Measurements from ENCODE around the gene DEGS1. TPM values are rescaled to one million over a fixed set of nuclear protein-coding genes. Genes with fewer than 3 reads are reported as not detected.

Gene DEGS1
- total and polyA plus RNA-seq, 2 experiments from 2014 or later: 45.7 to 67.9 TPM

DNA sequence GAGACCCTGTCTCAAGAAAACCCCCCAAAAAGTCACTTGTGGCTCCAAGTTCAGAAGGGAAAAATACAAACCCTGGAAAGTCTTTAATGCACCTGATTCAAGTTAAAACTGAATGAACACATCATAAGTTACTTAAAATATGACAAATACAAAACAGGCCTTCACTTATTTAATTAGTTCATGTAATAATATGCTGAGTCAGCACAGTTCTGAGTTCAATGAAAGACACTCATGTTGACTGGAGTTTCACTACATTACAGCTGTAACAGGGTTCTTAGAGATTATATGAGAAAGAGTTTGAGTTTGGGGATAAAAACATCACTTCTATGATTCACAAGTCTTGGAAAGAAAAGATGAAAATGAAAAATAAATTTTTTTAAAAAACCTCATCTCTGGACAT, 51.0 kb downstream of the DEGS1 start (continued):
- TF ChIP-seq CREB1 (CRISPR knock-in tag; IDR thresholded peaks at IDR 0.05; ENCODE audit: low read depth): no peak
- no peak for TF ChIP-seq ZNF331 (CRISPR knock-in tag; IDR thresholded peaks at IDR 0.05; ENCODE audit: low read depth)
- TF ChIP-seq, protein P1, sequence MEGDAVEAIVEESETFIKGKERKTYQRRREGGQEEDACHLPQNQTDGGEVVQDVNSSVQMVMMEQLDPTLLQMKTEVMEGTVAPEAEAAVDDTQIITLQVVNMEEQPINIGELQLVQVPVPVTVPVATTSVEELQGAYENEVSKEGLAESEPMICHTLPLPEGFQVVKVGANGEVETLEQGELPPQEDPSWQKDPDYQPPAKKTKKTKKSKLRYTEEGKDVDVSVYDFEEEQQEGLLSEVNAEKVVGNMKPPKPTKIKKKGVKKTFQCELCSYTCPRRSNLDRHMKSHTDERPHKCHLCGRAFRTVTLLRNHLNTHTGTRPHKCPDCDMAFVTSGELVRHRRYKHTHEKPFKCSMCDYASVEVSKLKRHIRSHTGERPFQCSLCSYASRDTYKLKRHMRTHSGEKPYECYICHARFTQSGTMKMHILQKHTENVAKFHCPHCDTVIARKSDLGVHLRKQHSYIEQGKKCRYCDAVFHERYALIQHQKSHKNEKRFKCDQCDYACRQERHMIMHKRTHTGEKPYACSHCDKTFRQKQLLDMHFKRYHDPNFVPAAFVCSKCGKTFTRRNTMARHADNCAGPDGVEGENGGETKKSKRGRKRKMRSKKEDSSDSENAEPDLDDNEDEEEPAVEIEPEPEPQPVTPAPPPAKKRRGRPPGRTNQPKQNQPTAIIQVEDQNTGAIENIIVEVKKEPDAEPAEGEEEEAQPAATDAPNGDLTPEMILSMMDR (conservative IDR thresholded peaks at IDR 0.05; ENCODE audit: low read depth in 2 of 2): no peak

DNA sequence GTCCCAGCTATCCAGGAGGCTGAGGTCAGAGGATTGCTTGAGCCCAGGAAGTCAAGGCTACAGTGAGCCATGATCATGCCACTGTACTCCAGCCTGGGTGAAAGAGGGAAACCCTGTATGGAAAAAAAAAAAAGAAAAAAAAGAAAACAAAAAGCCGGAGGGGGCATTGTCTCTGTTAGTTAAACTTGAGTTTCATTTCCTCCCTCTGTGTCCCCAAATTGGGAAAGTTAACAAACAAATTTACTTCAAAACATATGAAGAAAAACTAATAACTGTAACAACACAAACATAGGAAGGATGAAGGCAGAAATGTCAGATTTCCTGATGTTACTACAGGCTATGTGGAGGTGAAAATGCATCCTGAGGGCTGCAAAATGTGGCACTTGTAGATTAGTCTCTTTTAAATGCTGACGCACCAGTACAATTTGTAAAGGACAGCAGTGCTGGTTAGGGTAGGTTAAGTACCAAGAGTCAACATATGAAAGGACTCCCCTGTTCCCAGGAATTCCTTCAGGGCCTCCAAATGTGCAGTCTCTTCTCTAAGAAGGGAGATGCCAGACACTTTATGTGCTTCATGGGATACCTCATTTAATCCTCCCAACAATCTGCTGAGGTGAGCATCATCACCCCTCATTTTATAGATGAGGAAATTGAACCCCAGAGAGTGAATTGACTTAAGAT, 52.9 kb downstream of the DEGS1 start:
- peak overlapping the region; percentile 47 for H3K27ac ChIP-seq (ENCODE audit: low read depth)
- H4K20me1 ChIP-seq (replicated peaks; ENCODE audit: insufficient read depth): no peaks in the 10 kb centered on the region
- no peaks in the 10 kb centered on the region for H3K79me2 ChIP-seq (replicated peaks; ENCODE audit: insufficient read depth)
- DNase-seq (ENCODE audit: low spot score): peak; percentile 86
- H3K9me3 Mint-ChIP-seq: no peaks in the 10 kb centered on the region; the same call in 2 of the 3 replicates
- H3K27ac Mint-ChIP-seq: peak overlapping the region; percentile 59; the same call in 1 of the 2 replicates
- no peaks in the 10 kb centered on the region for H3K9me2 ChIP-seq (ENCODE audit: insufficient read depth)
- peaks cover 13% of the 10 kb centered on the region; the same call in 1 of the 2 replicates for H3F3A ChIP-seq (replicated peaks; ENCODE audit: low read depth)
- H3K4me1 Mint-ChIP-seq: peaks cover 40% of the 10 kb centered on the region
- H3K36me3 ChIP-seq (ENCODE audit: insufficient read depth): peaks cover 6% of the 10 kb centered on the region; the same call in 1 of the 2 replicates
- H3K4me1 ChIP-seq (ENCODE audit: insufficient read depth): peaks cover 37% of the 10 kb centered on the region
- no peak overlapping the region for H3K4me3 ChIP-seq
- H3K27me3 Mint-ChIP-seq (ENCODE audit: insufficient read depth, low read depth, poor library complexity): peaks cover 6% of the 10 kb centered on the region
- ATAC-seq: peak; percentile 87
- peaks cover 37% of the 10 kb centered on the region for H3K36me3 Mint-ChIP-seq (ENCODE audit: low read depth)
- H3K4me3 Mint-ChIP-seq: peak overlapping the region; percentile 35; the same call in 2 of the 3 replicates
- no peaks in the 10 kb centered on the region for H3K27me3 ChIP-seq (ENCODE audit: insufficient read depth)
- no peak overlapping the region for H2AFZ ChIP-seq
- peak overlapping the region; percentile 8 for H3K4me2 ChIP-seq
- TF ChIP-seq, protein P2, sequence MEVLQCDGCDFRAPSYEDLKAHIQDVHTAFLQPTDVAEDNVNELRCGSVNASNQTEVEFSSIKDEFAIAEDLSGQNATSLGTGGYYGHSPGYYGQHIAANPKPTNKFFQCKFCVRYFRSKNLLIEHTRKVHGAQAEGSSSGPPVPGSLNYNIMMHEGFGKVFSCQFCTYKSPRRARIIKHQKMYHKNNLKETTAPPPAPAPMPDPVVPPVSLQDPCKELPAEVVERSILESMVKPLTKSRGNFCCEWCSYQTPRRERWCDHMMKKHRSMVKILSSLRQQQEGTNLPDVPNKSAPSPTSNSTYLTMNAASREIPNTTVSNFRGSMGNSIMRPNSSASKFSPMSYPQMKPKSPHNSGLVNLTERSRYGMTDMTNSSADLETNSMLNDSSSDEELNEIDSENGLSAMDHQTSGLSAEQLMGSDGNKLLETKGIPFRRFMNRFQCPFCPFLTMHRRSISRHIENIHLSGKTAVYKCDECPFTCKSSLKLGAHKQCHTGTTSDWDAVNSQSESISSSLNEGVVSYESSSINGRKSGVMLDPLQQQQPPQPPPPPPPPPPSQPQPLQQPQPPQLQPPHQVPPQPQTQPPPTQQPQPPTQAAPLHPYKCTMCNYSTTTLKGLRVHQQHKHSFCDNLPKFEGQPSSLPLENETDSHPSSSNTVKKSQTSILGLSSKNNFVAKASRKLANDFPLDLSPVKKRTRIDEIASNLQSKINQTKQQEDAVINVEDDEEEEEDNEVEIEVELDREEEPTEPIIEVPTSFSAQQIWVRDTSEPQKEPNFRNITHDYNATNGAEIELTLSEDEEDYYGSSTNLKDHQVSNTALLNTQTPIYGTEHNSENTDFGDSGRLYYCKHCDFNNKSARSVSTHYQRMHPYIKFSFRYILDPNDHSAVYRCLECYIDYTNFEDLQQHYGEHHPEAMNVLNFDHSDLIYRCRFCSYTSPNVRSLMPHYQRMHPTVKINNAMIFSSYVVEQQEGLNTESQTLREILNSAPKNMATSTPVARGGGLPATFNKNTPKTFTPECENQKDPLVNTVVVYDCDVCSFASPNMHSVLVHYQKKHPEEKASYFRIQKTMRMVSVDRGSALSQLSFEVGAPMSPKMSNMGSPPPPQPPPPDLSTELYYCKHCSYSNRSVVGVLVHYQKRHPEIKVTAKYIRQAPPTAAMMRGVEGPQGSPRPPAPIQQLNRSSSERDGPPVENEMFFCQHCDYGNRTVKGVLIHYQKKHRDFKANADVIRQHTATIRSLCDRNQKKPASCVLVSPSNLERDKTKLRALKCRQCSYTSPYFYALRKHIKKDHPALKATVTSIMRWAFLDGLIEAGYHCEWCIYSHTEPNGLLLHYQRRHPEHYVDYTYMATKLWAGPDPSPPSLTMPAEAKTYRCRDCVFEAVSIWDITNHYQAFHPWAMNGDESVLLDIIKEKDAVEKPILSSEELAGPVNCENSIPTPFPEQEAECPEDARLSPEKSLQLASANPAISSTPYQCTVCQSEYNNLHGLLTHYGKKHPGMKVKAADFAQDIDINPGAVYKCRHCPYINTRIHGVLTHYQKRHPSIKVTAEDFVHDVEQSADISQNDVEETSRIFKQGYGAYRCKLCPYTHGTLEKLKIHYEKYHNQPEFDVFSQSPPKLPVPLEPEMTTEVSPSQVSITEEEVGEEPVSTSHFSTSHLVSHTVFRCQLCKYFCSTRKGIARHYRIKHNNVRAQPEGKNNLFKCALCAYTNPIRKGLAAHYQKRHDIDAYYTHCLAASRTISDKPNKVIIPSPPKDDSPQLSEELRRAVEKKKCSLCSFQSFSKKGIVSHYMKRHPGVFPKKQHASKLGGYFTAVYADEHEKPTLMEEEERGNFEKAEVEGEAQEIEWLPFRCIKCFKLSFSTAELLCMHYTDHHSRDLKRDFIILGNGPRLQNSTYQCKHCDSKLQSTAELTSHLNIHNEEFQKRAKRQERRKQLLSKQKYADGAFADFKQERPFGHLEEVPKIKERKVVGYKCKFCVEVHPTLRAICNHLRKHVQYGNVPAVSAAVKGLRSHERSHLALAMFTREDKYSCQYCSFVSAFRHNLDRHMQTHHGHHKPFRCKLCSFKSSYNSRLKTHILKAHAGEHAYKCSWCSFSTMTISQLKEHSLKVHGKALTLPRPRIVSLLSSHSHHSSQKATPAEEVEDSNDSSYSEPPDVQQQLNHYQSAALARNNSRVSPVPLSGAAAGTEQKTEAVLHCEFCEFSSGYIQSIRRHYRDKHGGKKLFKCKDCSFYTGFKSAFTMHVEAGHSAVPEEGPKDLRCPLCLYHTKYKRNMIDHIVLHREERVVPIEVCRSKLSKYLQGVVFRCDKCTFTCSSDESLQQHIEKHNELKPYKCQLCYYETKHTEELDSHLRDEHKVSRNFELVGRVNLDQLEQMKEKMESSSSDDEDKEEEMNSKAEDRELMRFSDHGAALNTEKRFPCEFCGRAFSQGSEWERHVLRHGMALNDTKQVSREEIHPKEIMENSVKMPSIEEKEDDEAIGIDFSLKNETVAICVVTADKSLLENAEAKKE (CRISPR knock-in tag; IDR thresholded peaks at IDR 0.05): peak; percentile 62; the same call in 1 of the 2 replicates
- TF ChIP-seq ZNF331 (CRISPR knock-in tag; IDR thresholded peaks at IDR 0.05; ENCODE audit: low read depth) (no peak), NANOG (IDR thresholded peaks at IDR 0.05; ENCODE audit: borderline replicate concordance) (peak; percentile 96), POLR2AphosphoS5 (IDR thresholded peaks at IDR 0.05; ENCODE audit: low read depth) (peak; percentile 68), EZH2 (IDR thresholded peaks at IDR 0.05; ENCODE audit: low read depth, unreplicated experiment) (no peak), CREB1 (CRISPR knock-in tag; IDR thresholded peaks at IDR 0.05; ENCODE audit: low read depth) (peak; percentile 71), STAT1 (IDR thresholded peaks at IDR 0.05; ENCODE audit: unreplicated experiment) (no peak), JUNB (IDR thresholded peaks at IDR 0.05; ENCODE audit: unreplicated experiment) (no peak), ZNF114 (CRISPR knock-in tag; IDR thresholded peaks at IDR 0.05) (no peak)
- TF ChIP-seq, protein P3, sequence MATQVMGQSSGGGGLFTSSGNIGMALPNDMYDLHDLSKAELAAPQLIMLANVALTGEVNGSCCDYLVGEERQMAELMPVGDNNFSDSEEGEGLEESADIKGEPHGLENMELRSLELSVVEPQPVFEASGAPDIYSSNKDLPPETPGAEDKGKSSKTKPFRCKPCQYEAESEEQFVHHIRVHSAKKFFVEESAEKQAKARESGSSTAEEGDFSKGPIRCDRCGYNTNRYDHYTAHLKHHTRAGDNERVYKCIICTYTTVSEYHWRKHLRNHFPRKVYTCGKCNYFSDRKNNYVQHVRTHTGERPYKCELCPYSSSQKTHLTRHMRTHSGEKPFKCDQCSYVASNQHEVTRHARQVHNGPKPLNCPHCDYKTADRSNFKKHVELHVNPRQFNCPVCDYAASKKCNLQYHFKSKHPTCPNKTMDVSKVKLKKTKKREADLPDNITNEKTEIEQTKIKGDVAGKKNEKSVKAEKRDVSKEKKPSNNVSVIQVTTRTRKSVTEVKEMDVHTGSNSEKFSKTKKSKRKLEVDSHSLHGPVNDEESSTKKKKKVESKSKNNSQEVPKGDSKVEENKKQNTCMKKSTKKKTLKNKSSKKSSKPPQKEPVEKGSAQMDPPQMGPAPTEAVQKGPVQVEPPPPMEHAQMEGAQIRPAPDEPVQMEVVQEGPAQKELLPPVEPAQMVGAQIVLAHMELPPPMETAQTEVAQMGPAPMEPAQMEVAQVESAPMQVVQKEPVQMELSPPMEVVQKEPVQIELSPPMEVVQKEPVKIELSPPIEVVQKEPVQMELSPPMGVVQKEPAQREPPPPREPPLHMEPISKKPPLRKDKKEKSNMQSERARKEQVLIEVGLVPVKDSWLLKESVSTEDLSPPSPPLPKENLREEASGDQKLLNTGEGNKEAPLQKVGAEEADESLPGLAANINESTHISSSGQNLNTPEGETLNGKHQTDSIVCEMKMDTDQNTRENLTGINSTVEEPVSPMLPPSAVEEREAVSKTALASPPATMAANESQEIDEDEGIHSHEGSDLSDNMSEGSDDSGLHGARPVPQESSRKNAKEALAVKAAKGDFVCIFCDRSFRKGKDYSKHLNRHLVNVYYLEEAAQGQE (IDR thresholded peaks at IDR 0.05; ENCODE audit: unreplicated experiment): no peak

Measured in GM23338 (cell line).